Hepatocyte (in vitro differentiated cells): Measurements from ENCODE around the gene PPP1R14B.

ENCODE experiments used
- CTCF ChIP-seq: fragments of 200-600 bp; sonication (generic); IDR thresholded peaks from 2 replicates; pipeline ENCODE4 v1.5.1; 2016; ENCODE audit warnings: antibody characterized with exemption, mild to moderate bottlenecking; ENCODE audit not compliant: poor library complexity
- EZH2 ChIP-seq: fragments of 200-600 bp; sonication (generic); IDR thresholded peaks from 2 replicates; pipeline ENCODE4 v1.6.1; 2016; ENCODE audit warnings: antibody characterized with exemption, mild to moderate bottlenecking, borderline replicate concordance
- EZH2phosphoT487 ChIP-seq: fragments of 200-600 bp; sonication (generic); IDR thresholded peaks from one replicate; pipeline ENCODE4 v1.6.1; 2018; ENCODE audit warnings: antibody characterized with exemption, mild to moderate bottlenecking, low read depth, moderate library complexity; ENCODE audit not compliant: unreplicated experiment, severe bottlenecking

- TF ChIP-seq CTCF: no peak
- TF ChIP-seq EZH2phosphoT487: no peak
- TF ChIP-seq EZH2: no peak
Measured at GRCh38 chr11:64276653-64277431, 30.1 kb upstream of the PPP1R14B start.
